ENCODE data around the gene APLP2.

DNA sequence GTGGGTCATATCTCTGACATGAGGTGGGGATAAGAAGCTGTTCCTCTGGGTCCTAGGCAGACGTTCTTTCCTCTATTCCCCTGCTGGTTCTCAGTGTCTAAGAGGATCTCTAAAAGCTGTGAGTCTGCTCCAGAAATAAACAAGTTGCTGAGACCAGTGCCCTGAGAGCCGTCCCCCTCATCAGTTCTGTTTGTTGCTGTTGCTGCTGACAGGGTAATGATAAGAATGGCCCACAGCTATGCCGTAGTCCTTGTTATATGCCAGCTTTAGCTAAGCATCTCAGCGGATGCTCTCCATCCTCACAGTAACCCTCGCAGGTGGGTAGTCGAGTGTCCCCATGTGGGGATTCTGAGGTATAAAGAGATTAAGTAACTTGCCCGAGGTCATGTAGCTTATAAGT, 66.4 kb downstream of the APLP2 start:
- no peak for TF ChIP-seq CTCF (IDR thresholded peaks at IDR 0.05)
- TF ChIP-seq POLR2A (IDR thresholded peaks at IDR 0.05), result no peak
- no peak for TF ChIP-seq POLR2AphosphoS5 (IDR thresholded peaks at IDR 0.05)
- no peak for TF ChIP-seq EP300 (IDR thresholded peaks at IDR 0.05)
